ENCODE data around the gene CAMK2G.

Gene CAMK2G

GRCh38 chr10:73762915-73763314 lies 111.4 kb downstream of the CAMK2G start:
- no peak for DNase-seq

Data from activated CD4-positive, CD25-positive, alpha-beta regulatory T cell treated with anti-CD3 and anti-CD28 coated beads, Interleukin-2, amount 50 U/mL, for 72 hours (primary cell).